ENCODE data around the gene MRAP2. TPM values are rescaled to one million over a fixed set of nuclear protein-coding genes. Genes with fewer than 3 reads are reported as not detected.

The MRAP2 gene
- total and polyA plus RNA-seq, 4 experiments from 2014 or later: not detected

- Mint-ChIP-seq H3K4me3 (no peak overlapping the region), H3K9me3 (peaks cover 0 to 2% (median 0%) of the 10 kb centered on the region in 8 donors), H3K4me1 (no peaks in the 10 kb centered on the region), H3K27me3 (peaks cover 2 to 4% of the 10 kb centered on the region in 2 donors), H3K36me3 (no peaks in the 10 kb centered on the region), H3K27ac (no peak overlapping the region)
- Histone ChIP-seq H3K9me3 (ENCODE audit: control insufficient read depth in 1 of 2, low read length in 2 of 2) (no peaks in the 10 kb centered on the region), H3K27ac (ENCODE audit: low read depth, low read length) (no peak overlapping the region), H3K27me3 (ENCODE audit: insufficient read depth, low read length) (no peaks in the 10 kb centered on the region), H3K4me1 (ENCODE audit: insufficient read depth, low read length) (no peaks in the 10 kb centered on the region), H3K36me3 (ENCODE audit: insufficient read depth, low read length) (no peaks in the 10 kb centered on the region), H3K4me3 (ENCODE audit: low read length in 2 of 2) (no peak overlapping the region)
- ChIA-PET CTCF (ENCODE audit: partially characterized antibody) (no interaction called here), POLR2A (ENCODE audit: partially characterized antibody) (no interaction called here)
- intact Hi-C loops (cut with micrococcal nuclease): no loop called here
- DNase-seq: no peak
Measured at GRCh38 chr6:84018453-84019061, 15.0 kb upstream of the MRAP2 start.

GRCh38 chr6:84019141-84019841 lies 14.3 kb upstream of the MRAP2 start:
- DNase-seq: no peak
- Histone ChIP-seq H3K36me3 (ENCODE audit: insufficient read depth, low read length) (no peaks in the 10 kb centered on the region), H3K27ac (ENCODE audit: low read depth, low read length) (no peak overlapping the region), H3K4me1 (ENCODE audit: insufficient read depth, low read length) (no peaks in the 10 kb centered on the region), H3K9me3 (ENCODE audit: control insufficient read depth in 1 of 2, low read length in 2 of 2) (no peaks in the 10 kb centered on the region), H3K4me3 (ENCODE audit: low read length in 2 of 2) (no peak overlapping the region), H3K27me3 (ENCODE audit: insufficient read depth, low read length) (no peaks in the 10 kb centered on the region)
- CTCF ChIA-PET (ENCODE audit: partially characterized antibody): no interaction called here
- H3K4me3 Mint-ChIP-seq: no peak overlapping the region
- no peaks in the 10 kb centered on the region for H3K36me3 Mint-ChIP-seq
- no peak overlapping the region for H3K27ac Mint-ChIP-seq
- intact Hi-C loops (cut with micrococcal nuclease): no loop called here
- peaks cover 2% of the 10 kb centered on the region in 2 donors for H3K27me3 Mint-ChIP-seq
- no peaks in the 10 kb centered on the region for H3K4me1 Mint-ChIP-seq
- peaks cover 0 to 2% (median 0%) of the 10 kb centered on the region in 8 donors for H3K9me3 Mint-ChIP-seq
- POLR2A ChIA-PET (ENCODE audit: partially characterized antibody): no interaction called here

GRCh38 chr6:84019842-84020211 lies 13.7 kb upstream of the MRAP2 start:
- ChIA-PET CTCF (ENCODE audit: partially characterized antibody) (no interaction called here), POLR2A (ENCODE audit: partially characterized antibody) (no interaction called here)
- no peak overlapping the region for H3K4me3 ChIP-seq (ENCODE audit: low read length in 2 of 2)
- H3K9me3 Mint-ChIP-seq: peaks cover 0 to 2% (median 0%) of the 10 kb centered on the region in 8 donors
- no peak overlapping the region for H3K4me3 Mint-ChIP-seq
- no peaks in the 10 kb centered on the region for H3K4me1 Mint-ChIP-seq
- intact Hi-C loops (cut with micrococcal nuclease): no loop called here
- H3K27ac Mint-ChIP-seq: no peak overlapping the region
- no peaks in the 10 kb centered on the region for H3K36me3 Mint-ChIP-seq
- no peak for DNase-seq
- H3K27me3 Mint-ChIP-seq: peaks cover 2% of the 10 kb centered on the region in 2 donors
- no peaks in the 10 kb centered on the region for H3K36me3 ChIP-seq (ENCODE audit: insufficient read depth, low read length)
- no peaks in the 10 kb centered on the region for H3K27me3 ChIP-seq (ENCODE audit: insufficient read depth, low read length)
- H3K27ac ChIP-seq (ENCODE audit: low read depth, low read length): no peak overlapping the region
- no peaks in the 10 kb centered on the region for H3K4me1 ChIP-seq (ENCODE audit: insufficient read depth, low read length)
- no peaks in the 10 kb centered on the region for H3K9me3 ChIP-seq (ENCODE audit: control insufficient read depth in 1 of 2, low read length in 2 of 2)

GRCh38 chr6:84021625-84022024 lies 11.9 kb upstream of the MRAP2 start:
- Mint-ChIP-seq H3K27me3 (peaks cover 0 to 5% of the 10 kb centered on the region in 2 donors), H3K27ac (no peak overlapping the region), H3K9me3 (peaks cover 0 to 6% (median 2%) of the 10 kb centered on the region in 8 donors), H3K36me3 (no peaks in the 10 kb centered on the region), H3K4me3 (no peak overlapping the region), H3K4me1 (no peaks in the 10 kb centered on the region)
- Histone ChIP-seq H3K4me3 (ENCODE audit: low read length in 2 of 2) (no peak overlapping the region), H3K36me3 (ENCODE audit: insufficient read depth, low read length) (no peaks in the 10 kb centered on the region), H3K27me3 (ENCODE audit: insufficient read depth, low read length) (no peaks in the 10 kb centered on the region), H3K4me1 (ENCODE audit: insufficient read depth, low read length) (no peaks in the 10 kb centered on the region), H3K9me3 (ENCODE audit: control insufficient read depth in 1 of 2, low read length in 2 of 2) (no peaks in the 10 kb centered on the region), H3K27ac (ENCODE audit: low read depth, low read length) (no peak overlapping the region)
- CTCF ChIA-PET (ENCODE audit: partially characterized antibody): no interaction called here
- intact Hi-C loops (cut with micrococcal nuclease): no loop called here
- POLR2A ChIA-PET (ENCODE audit: partially characterized antibody): no interaction called here
- no peak for DNase-seq

- no peak overlapping the region for H3K27ac ChIP-seq (ENCODE audit: low read depth, low read length)
- no peak overlapping the region for H3K4me3 ChIP-seq (ENCODE audit: low read length in 2 of 2)
- POLR2A ChIA-PET (ENCODE audit: partially characterized antibody): no interaction called here
- H3K9me3 ChIP-seq (ENCODE audit: control insufficient read depth in 1 of 2, low read length in 2 of 2): no peaks in the 10 kb centered on the region
- H3K4me1 ChIP-seq (ENCODE audit: insufficient read depth, low read length): no peaks in the 10 kb centered on the region
- Mint-ChIP-seq H3K27ac (no peak overlapping the region), H3K9me3 (peaks cover 0 to 7% (median 2%) of the 10 kb centered on the region in 8 donors), H3K27me3 (peaks cover 7 to 17% of the 10 kb centered on the region in 2 donors), H3K4me1 (no peaks in the 10 kb centered on the region), H3K36me3 (no peaks in the 10 kb centered on the region), H3K4me3 (no peak overlapping the region)
- H3K36me3 ChIP-seq (ENCODE audit: insufficient read depth, low read length): no peaks in the 10 kb centered on the region
- no peak for DNase-seq
- no peaks in the 10 kb centered on the region for H3K27me3 ChIP-seq (ENCODE audit: insufficient read depth, low read length)
- intact Hi-C loops (cut with micrococcal nuclease): no loop called here
- CTCF ChIA-PET (ENCODE audit: partially characterized antibody): no interaction called here
Measured at GRCh38 chr6:84026721-84027164, 6.8 kb upstream of the MRAP2 start.

- Mint-ChIP-seq H3K36me3 (no peaks in the 10 kb centered on the region), H3K4me3 (no peak overlapping the region), H3K27ac (no peak overlapping the region), H3K4me1 (peaks cover 0 to 3% (median 0%) of the 10 kb centered on the region in 4 donors), H3K9me3 (peaks cover 0 to 8% (median 2%) of the 10 kb centered on the region in 8 donors), H3K27me3 (peaks cover 13 to 24% of the 10 kb centered on the region in 2 donors)
- Histone ChIP-seq H3K27me3 (ENCODE audit: insufficient read depth, low read length) (no peaks in the 10 kb centered on the region), H3K4me1 (ENCODE audit: insufficient read depth, low read length) (no peaks in the 10 kb centered on the region), H3K27ac (ENCODE audit: low read depth, low read length) (no peak overlapping the region), H3K9me3 (ENCODE audit: control insufficient read depth in 1 of 2, low read length in 2 of 2) (no peaks in the 10 kb centered on the region), H3K4me3 (ENCODE audit: low read length in 2 of 2) (no peak overlapping the region), H3K36me3 (ENCODE audit: insufficient read depth, low read length) (no peaks in the 10 kb centered on the region)
- POLR2A ChIA-PET (ENCODE audit: partially characterized antibody): no interaction called here
- intact Hi-C loops (cut with micrococcal nuclease): no loop called here
- CTCF ChIA-PET (ENCODE audit: partially characterized antibody): no interaction called here
- DNase-seq: no peak
Measured at GRCh38 chr6:84027340-84028181, 6.0 kb upstream of the MRAP2 start.

- Histone ChIP-seq H3K27me3 (ENCODE audit: insufficient read depth, low read length) (no peaks in the 10 kb centered on the region), H3K4me1 (ENCODE audit: insufficient read depth, low read length) (no peaks in the 10 kb centered on the region), H3K4me3 (ENCODE audit: low read length in 2 of 2) (no peak overlapping the region), H3K27ac (ENCODE audit: low read depth, low read length) (no peak overlapping the region), H3K36me3 (ENCODE audit: insufficient read depth, low read length) (no peaks in the 10 kb centered on the region), H3K9me3 (ENCODE audit: control insufficient read depth in 1 of 2, low read length in 2 of 2) (no peaks in the 10 kb centered on the region)
- H3K36me3 Mint-ChIP-seq: no peaks in the 10 kb centered on the region
- POLR2A ChIA-PET (ENCODE audit: partially characterized antibody): no interaction called here
- intact Hi-C loops (cut with micrococcal nuclease): no loop called here
- peaks cover 0 to 9% (median 4%) of the 10 kb centered on the region in 4 donors for H3K4me1 Mint-ChIP-seq
- peaks cover 21 to 31% of the 10 kb centered on the region in 2 donors for H3K27me3 Mint-ChIP-seq
- H3K4me3 Mint-ChIP-seq: no peak overlapping the region
- DNase-seq: no peak
- H3K9me3 Mint-ChIP-seq: peaks cover 0 to 10% (median 2%) of the 10 kb centered on the region in 8 donors
- H3K27ac Mint-ChIP-seq: no peak overlapping the region
- CTCF ChIA-PET (ENCODE audit: partially characterized antibody): no interaction called here
Measured at GRCh38 chr6:84028350-84028749, 5.2 kb upstream of the MRAP2 start.

Data from CD4-positive, alpha-beta memory T cell (primary cell).